Thyroid gland (tissue), 4 donors: ENCODE data around the gene HJV.

Experiments used
- CTCF ChIP-seq, 6 experiments: fragments of 200-600 bp in 3 of 6; fragments of 450-650 bp in 3 of 6; sonication (generic) in 3 of 6; IDR thresholded peaks; one replicate each; pipeline ENCODE4 v1.5.1; 2016 to 2019; ENCODE audit warnings: antibody characterized with exemption in 6 of 6, mild to moderate bottlenecking in 2 of 6, inconsistent platforms in 1 of 6, moderate library complexity in 1 of 6
- POLR2A ChIP-seq, 2 donors: fragments of 450-650 bp; IDR thresholded peaks; one replicate each; pipeline ENCODE4 v1.6.1; 2017; ENCODE audit warnings: antibody characterized with exemption in 2 of 2, mild to moderate bottlenecking in 2 of 2, moderate library complexity in 1 of 2

- TF ChIP-seq POLR2A (IDR thresholded peaks at IDR 0.05): peak in 1 of 2 donors; percentile 24
- no peak for TF ChIP-seq CTCF (IDR thresholded peaks at IDR 0.05)
These were observed 11.3 kb downstream of the HJV start for GRCh38 chr1:146010126-146010738.
